Embryonic facial prominence (tissue), 1 donor: Measurements from ENCODE around the gene BDKRB2.

Experiments used
- DNase-seq: peaks from one replicate; pipeline ENCODE4 v3.0.0-alpha.2; 2016; ENCODE audit errors: extremely low spot score

The BDKRB2 gene

GRCh38 chr14:96198430-96199130, 6.1 kb upstream of the BDKRB2 start:
- DNase-seq: no peak

- DNase-seq: no peak
Measured at GRCh38 chr14:96201157-96201556, 3.5 kb upstream of the BDKRB2 start.

- no peak for DNase-seq
Measured at GRCh38 chr14:96201965-96202364, 2.7 kb upstream of the BDKRB2 start.

- no peak for DNase-seq
Measured at GRCh38 chr14:96202441-96203094, 2.1 kb upstream of the BDKRB2 start.

GRCh38 chr14:96203116-96203515, 1.5 kb upstream of the BDKRB2 start:
- DNase-seq: no peak

- DNase-seq: no peak
Measured at GRCh38 chr14:96203635-96204034, 1.0 kb upstream of the BDKRB2 start.

GRCh38 chr14:96205059-96205977, 679 bp downstream of the BDKRB2 start:
- no peak for DNase-seq

- DNase-seq: no peak
Measured at GRCh38 chr14:96205978-96206360, 1.3 kb downstream of the BDKRB2 start.

- no peak for DNase-seq
Measured at GRCh38 chr14:96206461-96206860, 1.8 kb downstream of the BDKRB2 start.

- DNase-seq: no peak
Measured at GRCh38 chr14:96207686-96208085, 3.0 kb downstream of the BDKRB2 start.

- DNase-seq: no peak
Measured at GRCh38 chr14:96208739-96209138, 4.1 kb downstream of the BDKRB2 start.

- no peak for DNase-seq
Measured at GRCh38 chr14:96212140-96212539, 7.5 kb downstream of the BDKRB2 start.

GRCh38 chr14:96212896-96213295, 8.3 kb downstream of the BDKRB2 start:
- no peak for DNase-seq

GRCh38 chr14:96213871-96214465, 9.3 kb downstream of the BDKRB2 start:
- no peak for DNase-seq

- no peak for DNase-seq
Measured at GRCh38 chr14:96214793-96215192, 10.2 kb downstream of the BDKRB2 start.

GRCh38 chr14:96215452-96216244, 11.0 kb downstream of the BDKRB2 start:
- DNase-seq: no peak

- DNase-seq: no peak
Measured at GRCh38 chr14:96216627-96217026, 12.0 kb downstream of the BDKRB2 start.

- no peak for DNase-seq
Measured at GRCh38 chr14:96217376-96217913, 12.8 kb downstream of the BDKRB2 start.

- DNase-seq: no peak
Measured at GRCh38 chr14:96221109-96221650, 16.5 kb downstream of the BDKRB2 start.

GRCh38 chr14:96221841-96222240, 17.2 kb downstream of the BDKRB2 start:
- no peak for DNase-seq
